ENCODE data around the gene CAPRIN1.

- TF ChIP-seq EZH2 (IDR thresholded peaks at IDR 0.05; ENCODE audit: insufficient read depth, poor library complexity, severe bottlenecking): no peak
- TF ChIP-seq EZH2phosphoT487 (IDR thresholded peaks at IDR 0.05; ENCODE audit: insufficient read depth, low read depth): no peak
Observed at GRCh38 chr11:34114471-34114870, 62.9 kb downstream of the CAPRIN1 start.
